K562 (cell line): ENCODE measurements around the gene NRXN2. TPM values are rescaled to one million over a fixed set of nuclear protein-coding genes. Genes with fewer than 3 reads are reported as not detected.

Experiments used
- ATAC-seq: fragments of 200-7000 bp; cut with Tn5 transposase; 3 replicates; pipeline ENCODE4 v1.9.1; 2020; ENCODE audit warnings: moderate library complexity
- BruUV-seq: library from RNA; stranded (reverse); fragments of 400-500 nt; replicated peaks from 2 replicates; lab custom pipeline; 2021; lab: Mats Ljungman, UMichigan
- CTCF ChIA-PET: fragments of 300-600 bp; formaldehyde crosslinking; extraction: SDS; loops from one replicate; lab custom pipeline; 2021; ENCODE audit warnings: low intra/inter-chr PET ratio; lab: Yijun Ruan, JAX
- POLR2A ChIA-PET: fragments of 300-600, 350-650 bp; sonication (Branson Sonifier 250); formaldehyde crosslinking; extraction: SDS; loops from one replicate; lab custom pipeline; 2021; ENCODE audit warnings: antibody characterized with exemption, inconsistent platforms; lab: Yijun Ruan, JAX
- DNase-seq, 4 experiments: peaks; one replicate each; pipeline versions ENCODE4 v3.0.0 to v3.0.0-alpha.2; 2011 to 2018; ENCODE audit warnings: low spot score in 3 of 4, mixed read lengths in 3 of 4; ENCODE audit errors: extremely low read depth in 1 of 4
- FAIRE-seq: peaks from 2 replicates; lab custom pipeline; 2011; peaks lifted over from hg19 to GRCh38; lab: Jason Lieb, UNC
- H2AFZ ChIP-seq: 2 replicates; pipeline ENCODE4 v1.6.0; 2011; ENCODE audit warnings: low read depth, low read length, control low read depth, inconsistent platforms
- H3K27ac ChIP-seq: fragments of 200-600 bp; 3 replicates; pipeline ENCODE4 v1.8.0; 2011; ENCODE audit warnings: low read depth, mild to moderate bottlenecking, control low read depth, inconsistent platforms, low read length, moderate library complexity, mixed read lengths; ENCODE audit errors: extremely low read depth
- H3K27me3 ChIP-seq, 2 experiments: fragments of 300-600 bp in 1 of 2; 2 replicates in 1 of 2; 3 replicates in 1 of 2; pipeline versions ENCODE4 v1.6.0 to v1.8.0; 2011; ENCODE audit warnings: inconsistent platforms in 2 of 2, low read length in 2 of 2, mild to moderate bottlenecking in 1 of 2, mixed read lengths in 1 of 2, moderate library complexity in 1 of 2; ENCODE audit not compliant: control insufficient read depth in 2 of 2, insufficient read depth in 2 of 2
- H3K36me3 ChIP-seq: fragments of 300-600 bp; 3 replicates; pipeline ENCODE4 v1.8.0; 2011; ENCODE audit warnings: mild to moderate bottlenecking, low read length, inconsistent platforms; ENCODE audit not compliant: control insufficient read depth, insufficient read depth
- H3K4me1 ChIP-seq, 2 experiments: fragments of 200-600 bp in 1 of 2; replicated peaks in 1 of 2; 2 replicates in 1 of 2; 3 replicates in 1 of 2; pipeline versions ENCODE4 v1.5.1 to v1.8.0; 2011; ENCODE audit warnings: inconsistent platforms in 2 of 2, low read length in 2 of 2, mild to moderate bottlenecking in 1 of 2, mixed read lengths in 1 of 2, moderate library complexity in 1 of 2; ENCODE audit not compliant: control insufficient read depth in 2 of 2, insufficient read depth in 2 of 2
- H3K4me2 ChIP-seq: 2 replicates; pipeline ENCODE4 v1.6.1; 2011; ENCODE audit warnings: low read length, control low read depth, inconsistent platforms, mixed read lengths; ENCODE audit not compliant: insufficient read depth
- H3K4me3 ChIP-seq: fragments of 200-600 bp; sonication (generic), shearing (Covaris generic); 2 replicates; pipeline ENCODE4 v1.5.1; 2016; ENCODE audit warnings: control low read depth, inconsistent platforms
- H3K79me2 ChIP-seq: fragments of 200-600 bp; 3 replicates; pipeline ENCODE4 v1.8.0; 2011; ENCODE audit warnings: low read length, inconsistent platforms; ENCODE audit not compliant: control insufficient read depth, insufficient read depth
- H3K9ac ChIP-seq, 2 experiments: 2 replicates each; pipeline versions ENCODE4 v1.6.0 to v1.6.1; 2011; ENCODE audit warnings: low read depth in 2 of 2, low read length in 2 of 2, control low read depth in 1 of 2, inconsistent platforms in 1 of 2, mild to moderate bottlenecking in 1 of 2, mixed read lengths in 1 of 2; ENCODE audit not compliant: insufficient read depth in 1 of 2
- H3K9me1 ChIP-seq: one replicate; pipeline ENCODE4 v1.6.0; 2011; ENCODE audit warnings: inconsistent platforms, mild to moderate bottlenecking, low read length, moderate library complexity; ENCODE audit not compliant: control insufficient read depth, insufficient read depth
- H3K9me3 ChIP-seq: replicated peaks from 2 replicates; pipeline ENCODE4 v1.5.1; 2011; ENCODE audit warnings: low read depth, low read length, inconsistent platforms; ENCODE audit not compliant: control insufficient read depth, insufficient read depth
- H4K20me1 ChIP-seq: replicated peaks from 2 replicates; pipeline ENCODE4 v1.6.1; 2011; ENCODE audit warnings: low read length, inconsistent platforms, mixed read lengths; ENCODE audit not compliant: control insufficient read depth, insufficient read depth
- E2F6 ChIP-seq, 2 experiments: IDR thresholded peaks; 2 replicates each; pipeline ENCODE4 v1.6.1; 2011; ENCODE audit warnings: borderline replicate concordance in 1 of 2, control low read depth in 1 of 2, low read depth in 1 of 2, low read length in 1 of 2, mild to moderate bottlenecking in 1 of 2, mixed read lengths in 1 of 2, moderate library complexity in 1 of 2; ENCODE audit not compliant: insufficient read depth in 1 of 2, insufficient read length in 1 of 2, poor library complexity in 1 of 2, severe bottlenecking in 1 of 2; ENCODE audit errors: extremely low read depth in 1 of 2
- KAT2B ChIP-seq: IDR thresholded peaks from one replicate; pipeline ENCODE4 v1.6.1; 2012; ENCODE audit warnings: low read depth, mild to moderate bottlenecking, control low read depth, inconsistent platforms, low read length, moderate library complexity
- PKNOX1 ChIP-seq: fragments of 450-650 bp; IDR thresholded peaks from 2 replicates; pipeline ENCODE4 v1.6.1; 2016
- RB1 ChIP-seq: fragments of 450-650 bp; IDR thresholded peaks from 2 replicates; pipeline ENCODE4 v1.6.1; 2017; ENCODE audit warnings: low read depth, mild to moderate bottlenecking
- TCF7 ChIP-seq: sonication (generic); IDR thresholded peaks from 2 replicates; pipeline ENCODE4 v1.6.1; 2016; ENCODE audit warnings: antibody characterized with exemption, borderline replicate concordance
- ZNF282 ChIP-seq: sonication (generic); formaldehyde crosslinking; IDR thresholded peaks from 2 replicates; pipeline ENCODE4 v1.8.1; 2023; ENCODE audit warnings: missing genetic modification reagents
- ZNF696 ChIP-seq: fragments of 250-450 bp; sonication (Bioruptor Pico); conservative IDR thresholded peaks from 2 replicates; pipeline ENCODE4 v1.4.0; 2020; ENCODE audit warnings: mild to moderate bottlenecking, moderate library complexity
- WGBS: fragments of 100-300 bp; shearing (Covaris generic); methylation state at CpG from one replicate; pipeline ENCODE4 v1.1.6; 2016; ENCODE audit warnings: low coverage, mixed read lengths; ENCODE audit not compliant: insufficient coverage; ENCODE audit errors: missing lambda C conversion rate; 5-methylcytosine and 5-hydroxymethylcytosine counted together
- in situ Hi-C: fragments of 300-500 bp; cut with MboI; formaldehyde crosslinking; loops from 4 replicates; pipeline ENCODE4 v1.15.0; 2018; ENCODE audit warnings: inconsistent platforms, mixed read lengths
- intact Hi-C: fragments of 100-400 bp; cut with micrococcal nuclease; formaldehyde crosslinking; loops from 2 replicates; pipeline ENCODE4 v1.14.2; 2022
- polyA plus RNA-seq, 8 experiments: library from polyadenylated mRNA; depleted of rRNA in 4 of 8; stranded (reverse) in 5 of 8; unstranded in 3 of 8; fragments of >200 nt; fragmentation: Nextera tagmentation in 2 of 8; fragmentation: Illumina TruSeq in 1 of 8; extraction: Ambion mirVana in 2 of 8; extraction: Trizol in 1 of 8; gene quantifications; 2 replicates each; pipeline versions ENCODE4 v1.2.1 to v1.2.3, GENCODE V29; 2011 to 2014; ENCODE audit warnings: inconsistent platforms in 1 of 8, missing spikeins in 1 of 8
- total RNA-seq, 7 experiments: library from RNA; depleted of rRNA in 6 of 7; stranded (reverse); fragments of >200 nt in 6 of 7; fragmentation: Illumina TruSeq in 2 of 7; extraction: Trizol in 2 of 7; gene quantifications; 2 replicates each; pipeline versions ENCODE4 v1.2.1 to v1.2.3, GENCODE V29; 2011 to 2021; ENCODE audit warnings: low replicate concordance in 1 of 7

The NRXN2 gene
- total and polyA plus RNA-seq, 9 of the 15 experiments (the other 6 are each of a cell fraction or from before 2014, with no cell fraction given), result 0.07 to 0.47 (median 0.15) TPM; not detected in 4

- TF ChIP-seq E2F6 (IDR thresholded peaks at IDR 0.05; ENCODE audit: borderline replicate concordance in 1 of 2, extremely low read depth in 1 of 2, insufficient read depth in 1 of 2, insufficient read length in 1 of 2, low read depth in 1 of 2, low read length in 1 of 2, poor library complexity in 1 of 2, severe bottlenecking in 1 of 2) (peak in 1 of 2 experiments; percentile 51), PKNOX1 (0 out of 2 replicates have a peak, but pooled peaks have one; percentile 21)
These were observed 7.1 kb downstream of the NRXN2 start (continued) for GRCh38 chr11:64715756-64716472.

GRCh38 chr11:64715110-64715509, 7.9 kb downstream of the NRXN2 start:
- FAIRE-seq (no peak), DNase-seq (no peak), ATAC-seq (no peak)
- Histone ChIP-seq H3K36me3 (no peaks in the 10 kb centered on the region), H3K4me1 (peaks cover 12 to 44% of the 10 kb centered on the region in 2 experiments), H3K4me2 (no peak overlapping the region), H3K79me2 (no peaks in the 10 kb centered on the region), H4K20me1 (peaks cover 29% of the 10 kb centered on the region), H3K9me3 (no peaks in the 10 kb centered on the region; the same call in 1 of the 2 replicates), H3K4me3 (no peak overlapping the region), H3K9ac (no peak overlapping the region; a peak in 1 of 4 replicates), H2AFZ (no peak overlapping the region), H3K9me1 (no peaks in the 10 kb centered on the region), H3K27me3 (peaks cover 37 to 64% of the 10 kb centered on the region in 2 experiments), H3K27ac (no peak overlapping the region)
- no TSS peak for BruUV-seq
- in situ Hi-C loops, result no loop called here
- POLR2A ChIA-PET, result interaction anchor here (1.3 kb wide), 2 partner anchors 11 to 16 kb away, joined by 4 read pairs; no protein-coding TSS in a partner anchor
- 0% methylated on average over 5 of the region's 5 CpGs for WGBS
- TF ChIP-seq TCF7 (no peak), ZNF282 (no peak), RB1 (no peak), ZNF696 (no peak), KAT2B (no peak)
- CTCF ChIA-PET, result interaction anchor here (0.6 kb wide), 1 partner anchor 64 kb away, joined by 4 read pairs; no protein-coding TSS in a partner anchor
- intact Hi-C loops, result no loop called here
